ENCODE measurements around the gene CALM1.

DNA sequence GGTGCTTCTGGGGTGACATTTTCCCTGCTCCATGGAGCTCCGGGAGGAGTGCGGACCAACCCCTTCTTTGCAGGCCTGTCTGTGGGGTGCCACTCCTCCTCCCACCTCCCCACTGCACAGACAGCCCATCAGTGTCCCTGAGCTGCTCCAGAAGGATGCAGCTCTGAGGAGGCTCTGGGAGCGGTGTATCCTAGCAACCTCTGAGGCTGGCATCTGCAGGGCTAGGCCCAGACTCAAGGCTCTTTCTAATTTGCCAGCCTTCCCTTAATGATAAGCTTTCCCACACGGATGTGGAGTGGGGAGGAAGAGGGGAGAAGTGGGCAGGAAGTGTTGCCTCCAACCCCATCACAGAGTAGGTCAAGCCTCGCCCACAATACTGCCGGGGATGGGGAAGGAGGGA, 59.7 kb downstream of the CALM1 start:
- TF ChIP-seq MYBL2 (CRISPR knock-in tag; IDR thresholded peaks at IDR 0.05) (no peak), TEAD4 (CRISPR knock-in tag; IDR thresholded peaks at IDR 0.05) (no peak), ETV6 (CRISPR knock-in tag; IDR thresholded peaks at IDR 0.05) (no peak)
